Measurements from ENCODE around the gene SLC13A2.

The SLC13A2 gene

GRCh38 chr17:28524476-28525424 is 51.3 kb downstream of the SLC13A2 start:
- no peak overlapping the region for H3K4me3 Mint-ChIP-seq
- no peak for DNase-seq
- H3K9me3 Mint-ChIP-seq, result no peaks in the 10 kb centered on the region
- H3K27me3 Mint-ChIP-seq, result no peaks in the 10 kb centered on the region
- no peaks in the 10 kb centered on the region for H3K4me1 Mint-ChIP-seq
- no peak overlapping the region for H3K27ac Mint-ChIP-seq
- no peak for ATAC-seq
- H3K36me3 Mint-ChIP-seq (ENCODE audit: low read depth), result no peaks in the 10 kb centered on the region

- Mint-ChIP-seq H3K36me3 (ENCODE audit: low read depth) (no peaks in the 10 kb centered on the region), H3K9me3 (no peaks in the 10 kb centered on the region), H3K27me3 (no peaks in the 10 kb centered on the region), H3K4me1 (no peaks in the 10 kb centered on the region), H3K27ac (no peak overlapping the region), H3K4me3 (no peak overlapping the region)
- no peak for ATAC-seq
- DNase-seq, result no peak
Measured at GRCh38 chr17:28526381-28526780, 52.9 kb downstream of the SLC13A2 start.

- Mint-ChIP-seq H3K4me1 (no peaks in the 10 kb centered on the region), H3K36me3 (ENCODE audit: low read depth) (no peaks in the 10 kb centered on the region), H3K9me3 (no peaks in the 10 kb centered on the region), H3K4me3 (no peak overlapping the region), H3K27ac (no peak overlapping the region), H3K27me3 (peaks cover 2% of the 10 kb centered on the region)
- no peak for ATAC-seq
- no peak for DNase-seq
Measured at GRCh38 chr17:28527181-28527681, 53.8 kb downstream of the SLC13A2 start.

GRCh38 chr17:28527859-28528258 is 54.4 kb downstream of the SLC13A2 start:
- H3K27ac Mint-ChIP-seq, result no peak overlapping the region
- no peak overlapping the region for H3K4me3 Mint-ChIP-seq
- DNase-seq (no peak), ATAC-seq (no peak)
- H3K9me3 Mint-ChIP-seq, result no peaks in the 10 kb centered on the region
- no peaks in the 10 kb centered on the region for H3K36me3 Mint-ChIP-seq (ENCODE audit: low read depth)
- H3K27me3 Mint-ChIP-seq, result peaks cover 2% of the 10 kb centered on the region
- no peaks in the 10 kb centered on the region for H3K4me1 Mint-ChIP-seq

GRCh38 chr17:28528327-28529012 is 55.0 kb downstream of the SLC13A2 start:
- Mint-ChIP-seq H3K4me1 (no peaks in the 10 kb centered on the region), H3K27me3 (peaks cover 2% of the 10 kb centered on the region), H3K9me3 (no peaks in the 10 kb centered on the region), H3K27ac (no peak overlapping the region), H3K4me3 (no peak overlapping the region), H3K36me3 (ENCODE audit: low read depth) (no peaks in the 10 kb centered on the region)
- ATAC-seq (no peak), DNase-seq (no peak)

GRCh38 chr17:28529013-28529400 is 55.6 kb downstream of the SLC13A2 start:
- no peak for ATAC-seq
- no peaks in the 10 kb centered on the region for H3K36me3 Mint-ChIP-seq (ENCODE audit: low read depth)
- no peak for DNase-seq
- H3K27me3 Mint-ChIP-seq, result peaks cover 2% of the 10 kb centered on the region
- H3K9me3 Mint-ChIP-seq, result no peaks in the 10 kb centered on the region
- no peaks in the 10 kb centered on the region for H3K4me1 Mint-ChIP-seq
- H3K4me3 Mint-ChIP-seq, result no peak overlapping the region
- H3K27ac Mint-ChIP-seq, result no peak overlapping the region

- ATAC-seq (no peak), DNase-seq (no peak)
- no peak overlapping the region for H3K4me3 Mint-ChIP-seq
- H3K36me3 Mint-ChIP-seq (ENCODE audit: low read depth), result no peaks in the 10 kb centered on the region
- H3K9me3 Mint-ChIP-seq, result no peaks in the 10 kb centered on the region
- peaks cover 2% of the 10 kb centered on the region for H3K27me3 Mint-ChIP-seq
- H3K4me1 Mint-ChIP-seq, result no peaks in the 10 kb centered on the region
- H3K27ac Mint-ChIP-seq, result no peak overlapping the region
Measured at GRCh38 chr17:28530250-28530649, 56.8 kb downstream of the SLC13A2 start.

- Mint-ChIP-seq H3K9me3 (no peaks in the 10 kb centered on the region), H3K36me3 (ENCODE audit: low read depth) (no peaks in the 10 kb centered on the region), H3K4me3 (no peak overlapping the region), H3K4me1 (no peaks in the 10 kb centered on the region), H3K27me3 (peaks cover 2% of the 10 kb centered on the region), H3K27ac (no peak overlapping the region)
- ATAC-seq (no peak), DNase-seq (no peak)
Measured at GRCh38 chr17:28530926-28531325, 57.5 kb downstream of the SLC13A2 start.

- no peaks in the 10 kb centered on the region for H3K36me3 Mint-ChIP-seq (ENCODE audit: low read depth)
- H3K27me3 Mint-ChIP-seq, result peaks cover 2% of the 10 kb centered on the region
- DNase-seq (no peak), ATAC-seq (no peak)
- H3K9me3 Mint-ChIP-seq, result no peaks in the 10 kb centered on the region
- H3K27ac Mint-ChIP-seq, result no peak overlapping the region
- H3K4me3 Mint-ChIP-seq, result no peak overlapping the region
- H3K4me1 Mint-ChIP-seq, result no peaks in the 10 kb centered on the region
Measured at GRCh38 chr17:28532050-28532960, 58.9 kb downstream of the SLC13A2 start.

- no peak for ATAC-seq
- Mint-ChIP-seq H3K4me1 (no peaks in the 10 kb centered on the region), H3K4me3 (no peak overlapping the region), H3K9me3 (no peaks in the 10 kb centered on the region), H3K27me3 (peaks cover 2% of the 10 kb centered on the region), H3K36me3 (ENCODE audit: low read depth) (no peaks in the 10 kb centered on the region), H3K27ac (no peak overlapping the region)
- DNase-seq, result no peak
Measured at GRCh38 chr17:28533091-28533807, 59.8 kb downstream of the SLC13A2 start.

- Mint-ChIP-seq H3K4me1 (no peaks in the 10 kb centered on the region), H3K27me3 (peaks cover 2% of the 10 kb centered on the region), H3K4me3 (no peak overlapping the region), H3K27ac (no peak overlapping the region), H3K36me3 (ENCODE audit: low read depth) (no peaks in the 10 kb centered on the region), H3K9me3 (no peaks in the 10 kb centered on the region)
- ATAC-seq, result no peak
- DNase-seq, result no peak
Measured at GRCh38 chr17:28534740-28535375, 61.4 kb downstream of the SLC13A2 start.

GRCh38 chr17:28536532-28537218 is 63.2 kb downstream of the SLC13A2 start:
- DNase-seq, result no peak
- Mint-ChIP-seq H3K36me3 (ENCODE audit: low read depth) (no peaks in the 10 kb centered on the region), H3K9me3 (no peaks in the 10 kb centered on the region)

GRCh38 chr17:28537219-28537610 is 63.8 kb downstream of the SLC13A2 start:
- Mint-ChIP-seq H3K36me3 (ENCODE audit: low read depth) (no peaks in the 10 kb centered on the region), H3K27me3 (no peaks in the 10 kb centered on the region)
- DNase-seq, result no peak

More at GRCh38 chr17:28536532-28537218, 63.2 kb downstream of the SLC13A2 start:
- no peak for ATAC-seq
- Mint-ChIP-seq H3K4me1 (no peaks in the 10 kb centered on the region), H3K27me3 (no peaks in the 10 kb centered on the region), H3K27ac (no peak overlapping the region), H3K4me3 (no peak overlapping the region)

More at GRCh38 chr17:28537219-28537610, 63.8 kb downstream of the SLC13A2 start:
- no peak overlapping the region for H3K27ac Mint-ChIP-seq
- H3K4me3 Mint-ChIP-seq, result no peak overlapping the region
- no peaks in the 10 kb centered on the region for H3K9me3 Mint-ChIP-seq
- ATAC-seq, result no peak
- no peaks in the 10 kb centered on the region for H3K4me1 Mint-ChIP-seq

Measured in activated naive CD8-positive, alpha-beta T cell treated with anti-CD3 and anti-CD28 coated beads, Interleukin-2, amount 50 U/mL, for 24 hours (primary cell).